ENCODE measurements around the gene TBX4.
A peak's percentile ranks its signal among the peaks of the same experiment; 100 is the strongest.
"Not testable (repeated sequence)": the region's sequence is repeated elsewhere in the genome, so short reads cannot be mapped to it uniquely, and the experiment has no call there.

Gene TBX4

GRCh38 chr17:61413661-61414126 lies 38.5 kb upstream of the TBX4 start:
- no peak for DNase-seq

- DNase-seq, result no peak
These were observed 37.9 kb upstream of the TBX4 start for GRCh38 chr17:61414141-61414935.

- DNase-seq, result no peak
These were observed 37.3 kb upstream of the TBX4 start for GRCh38 chr17:61414936-61415251.

GRCh38 chr17:61415374-61416210 lies 36.6 kb upstream of the TBX4 start:
- DNase-seq, result peak; percentile 10

- DNase-seq, result no peak
These were observed 36.0 kb upstream of the TBX4 start for GRCh38 chr17:61416211-61416539.

GRCh38 chr17:61416540-61417363 lies 35.5 kb upstream of the TBX4 start:
- peak; percentile 61 for DNase-seq

GRCh38 chr17:61418449-61418848 lies 33.8 kb upstream of the TBX4 start:
- DNase-seq, result no peak

- no peak for DNase-seq
These were observed 32.7 kb upstream of the TBX4 start for GRCh38 chr17:61419496-61420046.

- no peak for DNase-seq
These were observed 32.2 kb upstream of the TBX4 start for GRCh38 chr17:61420052-61420451.

- DNase-seq, result no peak
These were observed 31.4 kb upstream of the TBX4 start for GRCh38 chr17:61420745-61421398.

GRCh38 chr17:61421460-61421859 lies 30.8 kb upstream of the TBX4 start:
- DNase-seq, result no peak

- DNase-seq, result no peak
These were observed 30.0 kb upstream of the TBX4 start for GRCh38 chr17:61422116-61422799.

GRCh38 chr17:61422869-61423268 lies 29.4 kb upstream of the TBX4 start:
- no peak for DNase-seq

GRCh38 chr17:61423967-61424649 lies 28.1 kb upstream of the TBX4 start:
- no peak for DNase-seq

- no peak for DNase-seq
These were observed 26.3 kb upstream of the TBX4 start for GRCh38 chr17:61425682-61426481.

- no peak for DNase-seq
These were observed 25.5 kb upstream of the TBX4 start for GRCh38 chr17:61426482-61427304.

GRCh38 chr17:61427567-61427966 lies 24.7 kb upstream of the TBX4 start:
- no peak for DNase-seq

- no peak for DNase-seq
These were observed 22.9 kb upstream of the TBX4 start for GRCh38 chr17:61429274-61429673.

- DNase-seq, result not testable (repeated sequence)
These were observed 22.4 kb upstream of the TBX4 start for GRCh38 chr17:61429831-61430230.
